CD14-positive monocyte (primary cell): Measurements from ENCODE around the gene OR10R2. TPM values are rescaled to one million over a fixed set of nuclear protein-coding genes. Genes with fewer than 3 reads are reported as not detected.

Experiments
- DNase-seq, 3 donors: peaks; one replicate each; pipeline ENCODE4 v3.0.0-alpha.2; 2011 to 2022
- H2AFZ ChIP-seq: 2 replicates; pipeline ENCODE4 v1.6.0; 2012; ENCODE audit warnings: mild to moderate bottlenecking, low read depth, low read length, inconsistent platforms; ENCODE audit not compliant: insufficient read depth, poor library complexity, severe bottlenecking
- H3K27ac ChIP-seq, 2 donors: 1 replicate in 1 of 2; 2 replicates in 1 of 2; pipeline ENCODE4 v1.5.1; 2012 to 2013; ENCODE audit warnings: low read length in 2 of 2, control low read depth in 1 of 2, inconsistent platforms in 1 of 2, low read depth in 1 of 2, mild to moderate bottlenecking in 1 of 2
- H3K27me3 ChIP-seq, 2 donors: one replicate each; pipeline versions ENCODE4 v1.6.0 to v1.6.1; 2011 to 2013; ENCODE audit warnings: low read length in 2 of 2; ENCODE audit not compliant: control insufficient read depth in 2 of 2, insufficient read depth in 2 of 2
- H3K36me3 ChIP-seq, 2 donors: replicated peaks in 1 of 2; 1 replicate in 1 of 2; 2 replicates in 1 of 2; pipeline versions ENCODE4 v1.5.1 to v1.6.1; 2012 to 2013; ENCODE audit warnings: low read length in 2 of 2, control low read depth in 1 of 2, inconsistent platforms in 1 of 2, mild to moderate bottlenecking in 1 of 2; ENCODE audit not compliant: insufficient read depth in 2 of 2, control insufficient read depth in 1 of 2
- H3K4me1 ChIP-seq, 2 donors: 1 replicate in 1 of 2; 2 replicates in 1 of 2; pipeline versions ENCODE4 v1.5.1 to v1.6.1; 2012 to 2013; ENCODE audit warnings: low read length in 2 of 2, control low read depth in 1 of 2, inconsistent platforms in 1 of 2, mild to moderate bottlenecking in 1 of 2, moderate library complexity in 1 of 2; ENCODE audit not compliant: insufficient read depth in 2 of 2, control insufficient read depth in 1 of 2
- H3K4me2 ChIP-seq: replicated peaks from 2 replicates; pipeline ENCODE3; 2012; ENCODE audit warnings: low read length, moderate library complexity, mild to moderate bottlenecking; ENCODE audit not compliant: poor library complexity, severe bottlenecking; ENCODE audit errors: extremely low read depth
- H3K4me3 ChIP-seq, 3 experiments: fragments of 200-600 bp in 1 of 3; sonication (generic) in 1 of 3; replicated peaks in 1 of 3; 1 replicate in 2 of 3; 2 replicates in 1 of 3; pipeline ENCODE4 v1.5.1; 2011 to 2013; ENCODE audit warnings: low read length in 3 of 3, mild to moderate bottlenecking in 3 of 3, control low read depth in 2 of 3, low read depth in 2 of 3, inconsistent platforms in 1 of 3, moderate library complexity in 1 of 3
- H3K79me2 ChIP-seq: 2 replicates; pipeline ENCODE4 v1.6.0; 2012; ENCODE audit warnings: mild to moderate bottlenecking, control low read depth, inconsistent platforms, low read length, moderate library complexity; ENCODE audit not compliant: insufficient read depth
- H3K9ac ChIP-seq: 2 replicates; pipeline ENCODE4 v1.6.0; 2017; ENCODE audit warnings: low read length, mild to moderate bottlenecking; ENCODE audit not compliant: insufficient read depth, poor library complexity, severe bottlenecking
- H3K9me3 ChIP-seq, 2 donors: replicated peaks in 1 of 2; 1 replicate in 1 of 2; 2 replicates in 1 of 2; pipeline versions ENCODE4 v1.5.1 to v1.6.1; 2012 to 2013; ENCODE audit warnings: low read length in 2 of 2, control low read depth in 1 of 2; ENCODE audit not compliant: control insufficient read depth in 1 of 2, insufficient read depth in 1 of 2
- H4K20me1 ChIP-seq: 2 replicates; pipeline ENCODE4 v1.6.0; 2012; ENCODE audit warnings: mild to moderate bottlenecking, low read length, control low read depth, moderate library complexity; ENCODE audit not compliant: insufficient read depth
- H3K27ac Mint-ChIP-seq, 7 donors: one replicate each; pipeline ENCODE4 v1.8.0; 2020; ENCODE audit warnings: mild to moderate bottlenecking in 7 of 7, mixed read lengths in 7 of 7, moderate library complexity in 6 of 7, inconsistent platforms in 2 of 7
- H3K27me3 Mint-ChIP-seq, 3 donors: one replicate each; pipeline ENCODE4 v1.8.0; 2021 to 2022; ENCODE audit warnings: low read depth in 3 of 3, mild to moderate bottlenecking in 3 of 3, mixed read lengths in 3 of 3, moderate library complexity in 3 of 3, inconsistent platforms in 1 of 3
- H3K36me3 Mint-ChIP-seq, 2 donors: one replicate each; pipeline ENCODE4 v1.8.0; 2020; ENCODE audit warnings: mixed read lengths in 2 of 2, inconsistent platforms in 1 of 2, mild to moderate bottlenecking in 1 of 2
- H3K4me1 Mint-ChIP-seq: one replicate; pipeline ENCODE4 v1.8.0; 2020; ENCODE audit warnings: mild to moderate bottlenecking, mixed read lengths
- H3K4me3 Mint-ChIP-seq, 2 donors: one replicate each; pipeline ENCODE4 v1.8.0; 2020; ENCODE audit warnings: mild to moderate bottlenecking in 2 of 2, mixed read lengths in 2 of 2, moderate library complexity in 1 of 2
- H3K9me3 Mint-ChIP-seq, 7 donors: one replicate each; pipeline ENCODE4 v1.8.0; 2020 to 2022; ENCODE audit warnings: mixed read lengths in 7 of 7, mild to moderate bottlenecking in 6 of 7, moderate library complexity in 6 of 7, inconsistent platforms in 2 of 7
- CTCF ChIP-seq: fragments of 200-600 bp; IDR thresholded peaks from one replicate; pipeline ENCODE4 v1.8.0; 2022; ENCODE audit warnings: antibody characterized with exemption, mild to moderate bottlenecking
- WGBS: methylation state at CpG from one replicate; pipeline ENCODE4 v1.1.5; 2013; ENCODE audit warnings: missing lambda C conversion rate; ENCODE audit not compliant: insufficient coverage; 5-methylcytosine and 5-hydroxymethylcytosine counted together
- intact Hi-C, 2 donors: fragments of 100-400 bp; cut with micrococcal nuclease; formaldehyde crosslinking; loops; one replicate each; pipeline versions ENCODE4 v1.15.0 to v1.15.1; 2023
- polyA plus RNA-seq, 3 donors: library from polyadenylated mRNA; depleted of rRNA in 1 of 3; unstranded in 2 of 3; stranded (reverse) in 1 of 3; fragments of 300-500 nt in 2 of 3; fragments of >200 nt in 1 of 3; fragmentation: Illumina TruSeq in 2 of 3; gene quantifications; 1 replicate in 2 of 3; 2 replicates in 1 of 3; pipeline ENCODE4 v1.2.3, GENCODE V29; 2012 to 2021

Gene OR10R2
- polyA plus RNA-seq, 3 donors: not detected

- H3K36me3 ChIP-seq: no peaks in the 10 kb centered on the region
- no peak overlapping the region for H3K4me3 ChIP-seq
- no peak overlapping the region for H3K9ac ChIP-seq
- no peak overlapping the region for H3K4me3 Mint-ChIP-seq
- no peaks in the 10 kb centered on the region for H3K4me1 ChIP-seq
- intact Hi-C loops: no loop called here
- H3K27ac Mint-ChIP-seq: no peak overlapping the region
- H3K27me3 ChIP-seq: peaks cover 0 to 6% of the 10 kb centered on the region in 2 donors
- no peaks in the 10 kb centered on the region for H4K20me1 ChIP-seq
- no peak overlapping the region for H3K4me2 ChIP-seq
- no peaks in the 10 kb centered on the region for H3K9me3 ChIP-seq
- H3K9me3 Mint-ChIP-seq: peaks cover 0 to 2% (median 0%) of the 10 kb centered on the region in 7 donors
- H2AFZ ChIP-seq: no peak overlapping the region
- H3K4me1 Mint-ChIP-seq: no peaks in the 10 kb centered on the region
- TF ChIP-seq CTCF: no peak
- H3K79me2 ChIP-seq: no peaks in the 10 kb centered on the region
- H3K27ac ChIP-seq: no peak overlapping the region
- DNase-seq: no peak
- H3K36me3 Mint-ChIP-seq: no peaks in the 10 kb centered on the region
- H3K27me3 Mint-ChIP-seq: peaks cover 0 to 8% (median 3%) of the 10 kb centered on the region in 3 donors
Measured at GRCh38 chr1:158516966-158517365, 44.9 kb downstream of the OR10R2 start.

- Histone ChIP-seq H4K20me1 (no peaks in the 10 kb centered on the region), H3K79me2 (no peaks in the 10 kb centered on the region), H3K9me3 (no peaks in the 10 kb centered on the region), H3K27ac (no peak overlapping the region), H3K9ac (no peak overlapping the region), H3K4me1 (no peaks in the 10 kb centered on the region), H3K4me3 (no peak overlapping the region), H3K36me3 (no peaks in the 10 kb centered on the region), H2AFZ (no peak overlapping the region), H3K4me2 (no peak overlapping the region), H3K27me3 (peaks cover 7 to 14% of the 10 kb centered on the region in 2 donors)
- no peak overlapping the region for H3K4me3 Mint-ChIP-seq
- no peak overlapping the region for H3K27ac Mint-ChIP-seq
- H3K4me1 Mint-ChIP-seq: no peaks in the 10 kb centered on the region
- H3K9me3 Mint-ChIP-seq: peaks cover 0 to 6% (median 2%) of the 10 kb centered on the region in 7 donors
- WGBS: no CpG with 5 or more reads among the region's 1 CpG
- no peak for TF ChIP-seq CTCF
- H3K36me3 Mint-ChIP-seq: no peaks in the 10 kb centered on the region
- no peak for DNase-seq
- H3K27me3 Mint-ChIP-seq: peaks cover 7 to 15% (median 10%) of the 10 kb centered on the region in 3 donors
- intact Hi-C loops: no loop called here
Measured at GRCh38 chr1:158520021-158520420, 48.0 kb downstream of the OR10R2 start.
